ENCODE data around the gene NDUFV2.

NDUFV2 gene

GRCh38 chr18:9081940-9082339 lies 20.6 kb upstream of the NDUFV2 start:
- intact Hi-C loops (cut with DNase I; ENCODE audit: low total_unique reads) = no loop called here
- TF ChIP-seq, protein P1, sequence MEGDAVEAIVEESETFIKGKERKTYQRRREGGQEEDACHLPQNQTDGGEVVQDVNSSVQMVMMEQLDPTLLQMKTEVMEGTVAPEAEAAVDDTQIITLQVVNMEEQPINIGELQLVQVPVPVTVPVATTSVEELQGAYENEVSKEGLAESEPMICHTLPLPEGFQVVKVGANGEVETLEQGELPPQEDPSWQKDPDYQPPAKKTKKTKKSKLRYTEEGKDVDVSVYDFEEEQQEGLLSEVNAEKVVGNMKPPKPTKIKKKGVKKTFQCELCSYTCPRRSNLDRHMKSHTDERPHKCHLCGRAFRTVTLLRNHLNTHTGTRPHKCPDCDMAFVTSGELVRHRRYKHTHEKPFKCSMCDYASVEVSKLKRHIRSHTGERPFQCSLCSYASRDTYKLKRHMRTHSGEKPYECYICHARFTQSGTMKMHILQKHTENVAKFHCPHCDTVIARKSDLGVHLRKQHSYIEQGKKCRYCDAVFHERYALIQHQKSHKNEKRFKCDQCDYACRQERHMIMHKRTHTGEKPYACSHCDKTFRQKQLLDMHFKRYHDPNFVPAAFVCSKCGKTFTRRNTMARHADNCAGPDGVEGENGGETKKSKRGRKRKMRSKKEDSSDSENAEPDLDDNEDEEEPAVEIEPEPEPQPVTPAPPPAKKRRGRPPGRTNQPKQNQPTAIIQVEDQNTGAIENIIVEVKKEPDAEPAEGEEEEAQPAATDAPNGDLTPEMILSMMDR (IDR thresholded peaks at IDR 0.05) = no peak
- no peak overlapping the region for H3K27ac ChIP-seq
- DNase-seq = no peak
- no peaks in the 10 kb centered on the region for H3K36me3 ChIP-seq
- no peaks in the 10 kb centered on the region for H3K9me3 ChIP-seq
- no peaks in the 10 kb centered on the region for H3K4me1 ChIP-seq
- H3K27me3 ChIP-seq = no peaks in the 10 kb centered on the region
- no peak overlapping the region for H3K4me3 ChIP-seq

DNA sequence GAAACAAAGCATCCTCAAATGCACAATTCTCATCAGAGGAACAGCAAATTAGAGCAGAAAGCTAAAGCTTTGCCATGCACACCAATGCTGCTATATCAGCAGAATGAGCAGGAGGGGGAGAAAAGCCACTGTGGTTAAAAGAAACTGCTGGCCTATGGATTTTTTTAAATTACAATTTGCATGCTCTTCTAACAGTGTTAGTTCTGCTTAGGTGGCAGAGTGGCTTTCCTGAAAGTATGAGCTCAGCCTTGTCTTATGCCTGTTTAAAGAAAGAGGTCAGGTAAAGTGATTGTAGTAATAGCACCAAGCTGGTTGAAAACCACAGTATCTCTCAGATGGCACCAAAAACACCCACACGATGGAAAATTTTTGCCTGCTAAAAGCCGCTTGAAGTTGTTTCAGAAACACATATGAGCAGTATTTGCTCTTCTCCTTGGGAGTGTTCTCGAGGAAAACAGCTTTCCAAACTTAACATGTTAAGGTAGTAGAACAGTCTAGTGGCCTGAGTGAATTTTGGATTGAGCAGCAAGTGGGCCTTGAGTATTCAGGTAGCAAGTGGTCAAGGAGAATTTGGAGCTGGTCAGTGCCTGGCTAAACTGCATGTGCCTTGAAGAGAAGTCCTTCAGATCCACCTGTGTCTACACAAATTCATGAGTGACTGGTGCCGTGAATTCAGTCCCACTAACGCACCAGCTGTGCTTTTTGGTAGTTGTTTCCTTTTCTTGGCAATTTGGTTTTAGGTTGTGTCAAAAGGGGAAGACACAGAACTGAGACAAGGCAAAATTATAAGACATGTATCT lies 19.6 kb upstream of the NDUFV2 start:
- H3K4me3 ChIP-seq = no peak overlapping the region
- no peaks in the 10 kb centered on the region for H3K27me3 ChIP-seq
- TF ChIP-seq, protein P1 (IDR thresholded peaks at IDR 0.05) = no peak
- no peak overlapping the region for H3K27ac ChIP-seq
- no peaks in the 10 kb centered on the region for H3K9me3 ChIP-seq
- no peak for DNase-seq
- intact Hi-C loops (cut with DNase I; ENCODE audit: low total_unique reads) = no loop called here
- H3K36me3 ChIP-seq = no peaks in the 10 kb centered on the region
- no peaks in the 10 kb centered on the region for H3K4me1 ChIP-seq

DNA sequence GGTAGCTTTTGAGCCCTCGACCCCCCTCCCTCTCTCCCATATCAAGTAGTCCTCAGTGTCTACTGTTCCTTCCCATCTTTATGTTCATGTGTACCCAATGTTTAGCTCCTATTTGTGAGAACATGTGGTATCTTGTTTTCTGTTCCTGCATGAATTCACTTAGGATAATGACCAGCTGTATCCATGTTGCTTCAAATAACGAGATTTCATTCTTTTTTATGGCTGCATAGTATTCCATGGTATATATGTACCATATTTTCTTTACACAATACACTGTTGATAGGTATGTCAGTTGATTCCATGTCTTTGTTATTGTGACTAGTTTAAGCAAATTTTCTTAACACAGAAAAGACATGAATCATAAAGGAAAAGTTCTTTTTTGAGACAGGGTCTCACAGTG lies 16.5 kb upstream of the NDUFV2 start:
- no peaks in the 10 kb centered on the region for H3K36me3 ChIP-seq
- no peak overlapping the region for H3K27ac ChIP-seq
- no peaks in the 10 kb centered on the region for H3K9me3 ChIP-seq
- TF ChIP-seq, protein P1 (IDR thresholded peaks at IDR 0.05) = no peak
- DNase-seq = no peak
- no peaks in the 10 kb centered on the region for H3K27me3 ChIP-seq
- no peaks in the 10 kb centered on the region for H3K4me1 ChIP-seq
- intact Hi-C loops (cut with DNase I; ENCODE audit: low total_unique reads) = no loop called here
- no peak overlapping the region for H3K4me3 ChIP-seq

DNA sequence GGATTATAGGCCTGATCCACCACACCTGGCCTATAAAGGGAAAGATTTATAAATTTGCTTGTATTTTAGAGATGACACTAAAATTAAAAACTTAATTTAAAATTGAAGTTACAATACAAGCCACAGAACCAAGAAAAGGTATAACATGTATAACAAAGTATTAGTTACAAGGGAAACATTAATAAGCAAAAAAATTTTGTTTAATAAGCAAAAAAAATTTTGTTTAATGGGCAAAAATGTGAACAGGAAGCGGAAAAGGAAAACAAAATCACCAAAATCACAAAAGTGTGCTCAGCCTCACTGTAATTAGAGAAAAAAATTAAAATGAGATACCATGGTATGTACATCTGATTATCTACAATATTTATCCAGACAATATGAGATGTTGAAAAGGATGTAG lies 15.9 kb upstream of the NDUFV2 start:
- no peaks in the 10 kb centered on the region for H3K9me3 ChIP-seq
- H3K36me3 ChIP-seq = no peaks in the 10 kb centered on the region
- TF ChIP-seq, protein P1 (IDR thresholded peaks at IDR 0.05) = no peak
- intact Hi-C loops (cut with DNase I; ENCODE audit: low total_unique reads) = no loop called here
- no peaks in the 10 kb centered on the region for H3K4me1 ChIP-seq
- no peak overlapping the region for H3K4me3 ChIP-seq
- H3K27ac ChIP-seq = no peak overlapping the region
- H3K27me3 ChIP-seq = no peaks in the 10 kb centered on the region
- DNase-seq = no peak

GRCh38 chr18:9087144-9087543 lies 15.4 kb upstream of the NDUFV2 start:
- H3K27me3 ChIP-seq = no peaks in the 10 kb centered on the region
- intact Hi-C loops (cut with DNase I; ENCODE audit: low total_unique reads) = no loop called here
- TF ChIP-seq, protein P1 (IDR thresholded peaks at IDR 0.05) = no peak
- no peaks in the 10 kb centered on the region for H3K36me3 ChIP-seq
- DNase-seq = no peak
- H3K4me3 ChIP-seq = no peak overlapping the region
- no peaks in the 10 kb centered on the region for H3K9me3 ChIP-seq
- H3K27ac ChIP-seq = no peak overlapping the region
- H3K4me1 ChIP-seq = no peaks in the 10 kb centered on the region

All from tibial artery (tissue), 4 donors.